Neuronal stem cell (in vitro differentiated cells): ENCODE measurements around the gene PAXX.
A peak's percentile ranks its signal among the peaks of the same experiment; 100 is the strongest.

Experiments used
- DNase-seq: peaks from one replicate; pipeline ENCODE4 v3.0.0-alpha.2; 2013; ENCODE audit warnings: low spot score
- H2AFZ ChIP-seq: one replicate; pipeline ENCODE4 v1.6.1; 2013; ENCODE audit warnings: mild to moderate bottlenecking, low read length, inconsistent platforms
- H2AK5ac ChIP-seq: 2 replicates; pipeline ENCODE4 v1.6.1; 2013; ENCODE audit warnings: low read depth, mild to moderate bottlenecking, inconsistent platforms, low read length, moderate library complexity, mixed read lengths
- H2BK120ac ChIP-seq: 2 replicates; pipeline ENCODE4 v1.6.1; 2013; ENCODE audit warnings: low read depth, mild to moderate bottlenecking, inconsistent platforms, low read length, moderate library complexity, mixed read lengths
- H2BK12ac ChIP-seq: one replicate; pipeline ENCODE4 v1.6.1; 2013; ENCODE audit warnings: low read length, inconsistent platforms
- H2BK15ac ChIP-seq: 2 replicates; pipeline ENCODE4 v1.6.1; 2013; ENCODE audit warnings: mild to moderate bottlenecking, low read length, inconsistent platforms, mixed read lengths
- H2BK5ac ChIP-seq: one replicate; pipeline ENCODE4 v1.6.1; 2013; ENCODE audit warnings: inconsistent platforms, mild to moderate bottlenecking, low read length, moderate library complexity
- H3K14ac ChIP-seq: one replicate; pipeline ENCODE4 v1.6.1; 2013; ENCODE audit warnings: low read length, inconsistent platforms
- H3K18ac ChIP-seq: 2 replicates; pipeline ENCODE4 v1.6.1; 2013; ENCODE audit warnings: low read length, inconsistent platforms
- H3K23ac ChIP-seq: 2 replicates; pipeline ENCODE4 v1.6.1; 2013; ENCODE audit warnings: low read depth, mild to moderate bottlenecking, mixed read lengths, low read length, inconsistent platforms; ENCODE audit not compliant: poor library complexity
- H3K27ac ChIP-seq: replicated peaks from 3 replicates; pipeline ENCODE4 v1.5.1; 2013; ENCODE audit warnings: low read length, inconsistent platforms
- H3K27me3 ChIP-seq, 3 experiments: 2 replicates each; pipeline ENCODE4 v1.6.1; 2013; ENCODE audit warnings: low read length in 3 of 3, mild to moderate bottlenecking in 2 of 3, inconsistent platforms in 1 of 3, low read depth in 1 of 3, mixed read lengths in 1 of 3, moderate library complexity in 1 of 3; ENCODE audit not compliant: control insufficient read depth in 3 of 3, insufficient read depth in 3 of 3
- H3K36me3 ChIP-seq, 2 donors: replicated peaks in 1 of 2; 2 replicates each; pipeline ENCODE4 v1.6.1; 2013; ENCODE audit warnings: low read length in 2 of 2; ENCODE audit not compliant: control insufficient read depth in 2 of 2, insufficient read depth in 2 of 2
- H3K4ac ChIP-seq: 2 replicates; pipeline ENCODE4 v1.6.1; 2013; ENCODE audit warnings: inconsistent platforms, mild to moderate bottlenecking, low read length, moderate library complexity
- H3K4me1 ChIP-seq, 2 donors: 1 replicate in 1 of 2; 2 replicates in 1 of 2; pipeline ENCODE4 v1.6.1; 2013; ENCODE audit warnings: low read length in 2 of 2, low read depth in 1 of 2; ENCODE audit not compliant: control insufficient read depth in 2 of 2, insufficient read depth in 1 of 2
- H3K4me2 ChIP-seq: one replicate; pipeline ENCODE4 v1.6.1; 2013; ENCODE audit warnings: mild to moderate bottlenecking, low read length, inconsistent platforms; ENCODE audit not compliant: insufficient read depth, poor library complexity, severe bottlenecking
- H3K4me3 ChIP-seq, 2 donors: 2 replicates each; pipeline ENCODE4 v1.5.1; 2013; ENCODE audit warnings: low read length in 2 of 2, mild to moderate bottlenecking in 2 of 2, inconsistent platforms in 1 of 2, moderate library complexity in 1 of 2
- H3K79me1 ChIP-seq: one replicate; pipeline ENCODE4 v1.6.1; 2013; ENCODE audit warnings: low read depth, mild to moderate bottlenecking, inconsistent platforms, low read length, moderate library complexity
- H3K9ac ChIP-seq: one replicate; pipeline ENCODE4 v1.6.1; 2013; ENCODE audit warnings: mild to moderate bottlenecking, low read depth, low read length, inconsistent platforms; ENCODE audit not compliant: poor library complexity
- H3K9me3 ChIP-seq, 2 donors: replicated peaks in 1 of 2; 2 replicates each; pipeline versions ENCODE3 to v1.6.1; 2013; ENCODE audit warnings: low read length in 2 of 2, mild to moderate bottlenecking in 2 of 2, inconsistent platforms in 1 of 2, low read depth in 1 of 2, mixed read lengths in 1 of 2, moderate library complexity in 1 of 2; ENCODE audit not compliant: control insufficient read depth in 2 of 2, insufficient read depth in 1 of 2
- H4K8ac ChIP-seq: one replicate; pipeline ENCODE4 v1.6.1; 2013; ENCODE audit warnings: low read depth, mild to moderate bottlenecking, inconsistent platforms, low read length, moderate library complexity
- H4K91ac ChIP-seq: one replicate; pipeline ENCODE4 v1.6.1; 2013; ENCODE audit warnings: low read length, low read depth, mild to moderate bottlenecking, inconsistent platforms; ENCODE audit not compliant: poor library complexity
- WGBS, 2 donors: extraction: QIAGEN DNeasy Blood & Tissue Kit; methylation state at CpG; one replicate each; pipeline ENCODE4 v1.1.7; 2013; ENCODE audit warnings: missing lambda C conversion rate in 2 of 2, mixed read lengths in 1 of 2; ENCODE audit not compliant: insufficient read length in 2 of 2, insufficient replicate concordance in 1 of 2; ENCODE audit errors: extremely low coverage in 2 of 2; 5-methylcytosine and 5-hydroxymethylcytosine counted together

The PAXX gene

DNA sequence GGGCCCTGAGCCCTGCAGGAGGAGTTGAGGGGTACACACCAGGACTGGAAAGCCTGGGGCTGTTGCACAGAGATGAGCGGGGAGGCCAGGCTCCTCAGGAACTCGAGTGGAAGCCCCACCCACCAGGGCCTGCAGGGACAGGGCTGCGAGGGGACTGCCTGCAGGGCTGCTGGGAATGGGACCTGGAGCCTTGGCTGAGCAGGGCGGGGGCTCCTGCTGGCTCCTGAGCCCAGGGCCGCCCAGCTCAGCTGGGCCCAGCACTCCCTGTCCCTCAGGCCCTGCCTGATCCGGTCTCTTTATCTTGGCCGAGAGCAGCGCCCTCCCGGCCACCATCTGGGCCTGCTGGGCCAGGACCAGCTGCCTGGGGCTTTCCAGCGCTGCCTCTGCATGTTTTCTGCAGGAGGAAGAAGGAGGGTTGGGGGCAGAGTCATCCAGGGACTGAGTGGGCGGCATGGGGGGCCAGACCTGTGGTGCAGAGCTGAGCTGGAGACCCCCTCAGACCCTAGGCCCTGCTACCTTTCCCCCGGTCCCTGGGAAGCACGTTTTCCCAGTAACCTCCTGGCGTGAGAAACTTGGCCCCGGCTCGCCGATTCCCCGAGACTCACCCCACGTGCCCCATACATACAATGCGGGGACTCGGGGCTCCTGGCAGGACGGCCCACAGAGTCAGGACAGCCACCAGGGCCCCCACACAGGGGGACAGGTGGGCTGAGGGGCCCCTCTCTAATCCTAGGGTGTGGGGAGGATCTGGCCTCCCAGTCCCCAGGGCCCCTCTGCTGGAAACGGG is 30.8 kb upstream of the PAXX start:
- peak overlapping the region; percentile 87 for H2BK5ac ChIP-seq
- peak overlapping the region; percentile 60 for H3K9ac ChIP-seq
- peaks cover 8 to 15% of the 10 kb centered on the region in 2 donors for H3K4me1 ChIP-seq
- H3K27ac ChIP-seq, result no peak overlapping the region
- H2AK5ac ChIP-seq, result peak overlapping the region; percentile 97
- no peak overlapping the region for H4K8ac ChIP-seq
- no peak overlapping the region for H3K4me3 ChIP-seq
- H3K4me2 ChIP-seq, result no peak overlapping the region
- H2BK12ac ChIP-seq, result peak overlapping the region; percentile 73
- no peak overlapping the region for H4K91ac ChIP-seq
- H3K27me3 ChIP-seq, result peaks cover 0 to 21% (median 0%) of the 10 kb centered on the region in 3 experiments
- H2BK120ac ChIP-seq, result peak overlapping the region; percentile 47
- H3K23ac ChIP-seq, result peak overlapping the region; percentile 80
- H3K4ac ChIP-seq, result peak overlapping the region; percentile 10
- peaks cover 3% of the 10 kb centered on the region for H3K79me1 ChIP-seq
- peak overlapping the region; percentile 94 for H3K14ac ChIP-seq
- peak overlapping the region; percentile 95 for H3K18ac ChIP-seq
- H3K36me3 ChIP-seq, result no peaks in the 10 kb centered on the region
- no peak for DNase-seq
- WGBS, 2 donors, result no CpG with 5 or more reads among the region's 23 CpGs
- H3K9me3 ChIP-seq, result peaks cover 0 to 1% of the 10 kb centered on the region in 2 donors
- no peak overlapping the region for H2AFZ ChIP-seq
- H2BK15ac ChIP-seq, result peak overlapping the region; percentile 94

GRCh38 chr9:136962163-136962562 is 30.1 kb upstream of the PAXX start:
- peaks cover 0 to 1% of the 10 kb centered on the region in 2 donors for H3K9me3 ChIP-seq
- no CpG with 5 or more reads among the region's 9 CpGs for WGBS, 2 donors
- H3K79me1 ChIP-seq, result peaks cover 3% of the 10 kb centered on the region
- no peak overlapping the region for H2BK5ac ChIP-seq
- no peak overlapping the region for H2AFZ ChIP-seq
- no peak overlapping the region for H4K91ac ChIP-seq
- H4K8ac ChIP-seq, result no peak overlapping the region
- H2AK5ac ChIP-seq, result no peak overlapping the region
- H3K23ac ChIP-seq, result no peak overlapping the region
- peaks cover 0 to 21% (median 0%) of the 10 kb centered on the region in 3 experiments for H3K27me3 ChIP-seq
- no peak overlapping the region for H3K14ac ChIP-seq
- H2BK12ac ChIP-seq, result no peak overlapping the region
- H2BK120ac ChIP-seq, result no peak overlapping the region
- DNase-seq, result no peak
- H3K4me2 ChIP-seq, result no peak overlapping the region
- peaks cover 8 to 15% of the 10 kb centered on the region in 2 donors for H3K4me1 ChIP-seq
- no peak overlapping the region for H3K27ac ChIP-seq
- H3K36me3 ChIP-seq, result no peaks in the 10 kb centered on the region
- H2BK15ac ChIP-seq, result peak overlapping the region; percentile 94
- H3K18ac ChIP-seq, result no peak overlapping the region
- no peak overlapping the region for H3K9ac ChIP-seq
- H3K4me3 ChIP-seq, result no peak overlapping the region
- H3K4ac ChIP-seq, result no peak overlapping the region

DNA sequence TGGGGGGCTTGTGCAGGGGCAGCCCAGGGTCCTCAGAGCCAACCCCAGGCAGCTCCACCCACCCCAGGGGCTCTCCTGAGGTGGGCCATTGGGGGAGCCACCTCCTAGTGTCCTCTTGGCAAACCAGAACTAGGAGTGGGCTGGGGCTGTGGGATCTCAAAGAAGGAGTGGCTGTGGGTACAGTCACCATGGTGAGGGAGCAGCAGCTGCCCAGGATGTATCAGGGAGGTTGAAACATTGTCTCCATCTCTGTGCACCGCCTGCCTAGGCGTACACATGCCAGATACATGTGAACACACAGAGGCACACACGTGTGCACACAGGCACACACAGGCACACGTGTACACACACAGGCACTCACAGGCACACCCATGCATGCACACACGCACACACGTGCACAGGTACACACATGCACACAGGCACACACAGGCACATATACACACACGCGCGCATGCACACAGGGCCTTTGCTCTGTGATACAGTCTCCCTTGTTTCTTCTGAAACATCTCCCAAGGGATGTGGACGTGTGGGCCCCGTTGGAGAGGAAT is 29.4 kb upstream of the PAXX start:
- Histone ChIP-seq H3K14ac (peak overlapping the region; percentile 86), H3K4me2 (no peak overlapping the region), H2BK120ac (no peak overlapping the region), H2BK12ac (peak overlapping the region; percentile 100), H4K8ac (no peak overlapping the region), H3K4me3 (no peak overlapping the region), H3K9ac (peak overlapping the region; percentile 71), H3K79me1 (peaks cover 3% of the 10 kb centered on the region), H3K9me3 (peaks cover 0 to 1% of the 10 kb centered on the region in 2 donors), H2AFZ (no peak overlapping the region), H3K18ac (peak overlapping the region; percentile 61), H3K27ac (no peak overlapping the region), H3K36me3 (no peaks in the 10 kb centered on the region), H3K27me3 (peaks cover 0 to 21% (median 0%) of the 10 kb centered on the region in 3 experiments), H2BK15ac (no peak overlapping the region), H4K91ac (no peak overlapping the region), H3K23ac (peak overlapping the region; percentile 66), H2AK5ac (peak overlapping the region; percentile 76), H3K4ac (no peak overlapping the region), H3K4me1 (peaks cover 8 to 15% of the 10 kb centered on the region in 2 donors), H2BK5ac (no peak overlapping the region)
- WGBS, 2 donors, result no CpG with 5 or more reads among the region's 11 CpGs
- no peak for DNase-seq

DNA sequence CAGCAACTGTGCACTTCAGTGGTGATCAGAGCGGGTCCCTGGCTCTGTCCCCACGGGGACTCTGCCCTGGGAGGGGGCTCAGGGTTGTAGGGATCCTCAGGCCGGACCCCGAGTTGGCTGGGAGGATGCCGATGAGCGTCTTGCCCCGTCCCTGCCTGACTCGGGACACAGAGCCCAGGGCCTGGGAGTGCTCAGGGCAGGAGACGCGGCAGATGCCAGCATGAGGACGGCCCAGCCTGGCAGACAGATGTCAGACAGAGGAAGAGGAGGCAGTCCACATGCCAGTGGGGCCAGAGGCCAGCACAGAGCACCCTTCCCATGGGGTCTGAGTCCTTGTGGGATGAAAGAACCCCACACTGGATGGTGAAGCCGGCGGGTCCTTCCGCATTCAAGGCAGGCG is 28.9 kb upstream of the PAXX start:
- Histone ChIP-seq H3K4me1 (peaks cover 8 to 15% of the 10 kb centered on the region in 2 donors), H2BK15ac (peak overlapping the region; percentile 97), H2BK5ac (no peak overlapping the region), H3K4me2 (no peak overlapping the region), H3K14ac (peak overlapping the region; percentile 21), H3K27ac (no peak overlapping the region), H3K27me3 (peaks cover 0 to 21% (median 0%) of the 10 kb centered on the region in 3 experiments), H3K36me3 (no peaks in the 10 kb centered on the region), H2BK12ac (peak overlapping the region; percentile 58), H3K79me1 (peaks cover 3% of the 10 kb centered on the region), H2AK5ac (peak overlapping the region; percentile 76), H3K4ac (peak overlapping the region; percentile 66), H3K23ac (no peak overlapping the region), H4K8ac (no peak overlapping the region), H3K18ac (peak overlapping the region; percentile 83), H3K4me3 (no peak overlapping the region), H2BK120ac (peak overlapping the region; percentile 81), H3K9ac (no peak overlapping the region), H2AFZ (peak overlapping the region; percentile 56), H3K9me3 (peaks cover 0 to 1% of the 10 kb centered on the region in 2 donors), H4K91ac (no peak overlapping the region)
- no CpG with 5 or more reads among the region's 15 CpGs for WGBS, 2 donors
- DNase-seq, result no peak
